Nephron (organoid): ENCODE data around the gene RABL2A.
A peak's percentile ranks its signal among the peaks of the same experiment; 100 is the strongest.
"Not testable (repeated sequence)": the region's sequence is repeated elsewhere in the genome, so short reads cannot be mapped to it uniquely, and the experiment has no call there.

Source experiments
- H3K27ac Mint-ChIP-seq, 3 experiments: 2 replicates each; pipeline ENCODE4 v1.8.0; 2020; ENCODE audit warnings: mixed read lengths in 3 of 3, mild to moderate bottlenecking in 2 of 3, moderate library complexity in 1 of 3
- H3K27me3 Mint-ChIP-seq: 2 replicates; pipeline ENCODE4 v1.8.0; 2021; ENCODE audit warnings: low read depth, mild to moderate bottlenecking, moderate library complexity, mixed read lengths
- H3K36me3 Mint-ChIP-seq: 2 replicates; pipeline ENCODE4 v1.8.0; 2020; ENCODE audit warnings: low read depth, mixed read lengths
- H3K4me1 Mint-ChIP-seq: 2 replicates; pipeline ENCODE4 v1.8.0; 2020; ENCODE audit warnings: mixed read lengths
- H3K4me3 Mint-ChIP-seq, 3 experiments: 2 replicates each; pipeline ENCODE4 v1.8.0; 2020; ENCODE audit warnings: mild to moderate bottlenecking in 3 of 3, mixed read lengths in 3 of 3, moderate library complexity in 2 of 3
- H3K9me3 Mint-ChIP-seq: 2 replicates; pipeline ENCODE4 v1.8.0; 2020; ENCODE audit warnings: mixed read lengths
- TF ChIP-seq, protein P1 (sequence below), 3 experiments: fragments of 200-600 bp; sonication (generic); IDR thresholded peaks; one replicate each; pipeline ENCODE4 v1.5.0; 2021; ENCODE audit warnings: antibody characterized with exemption in 3 of 3; ENCODE audit not compliant: unreplicated experiment in 3 of 3

The RABL2A gene

DNA sequence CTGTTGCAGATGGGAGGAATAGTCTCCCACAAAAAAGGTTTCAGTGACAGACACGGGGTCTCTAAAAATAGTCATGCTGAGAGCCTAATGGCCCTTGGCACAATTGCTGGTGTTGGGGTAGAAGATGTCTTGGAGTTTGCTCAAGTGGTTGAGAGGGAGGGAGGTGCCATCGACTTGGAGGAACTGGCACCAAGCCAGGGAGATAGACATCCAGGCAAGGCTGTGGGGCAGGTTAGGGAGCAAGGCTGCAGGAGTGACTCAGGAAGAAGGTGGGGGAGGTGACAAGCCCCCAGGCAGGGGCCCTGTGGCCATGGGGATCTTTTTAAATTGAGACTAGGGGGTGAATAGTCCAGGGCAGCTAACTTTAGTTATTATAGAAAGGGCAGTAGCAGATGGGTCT, 27.9 kb upstream of the RABL2A start:
- H3K4me1 Mint-ChIP-seq, H3K9me3 Mint-ChIP-seq, H3K36me3 Mint-ChIP-seq, H3K4me3 Mint-ChIP-seq, H3K27me3 Mint-ChIP-seq: not testable (repeated sequence)
- peak overlapping the region in 2 of 3 experiments; percentile 35 to 59 for H3K27ac Mint-ChIP-seq

DNA sequence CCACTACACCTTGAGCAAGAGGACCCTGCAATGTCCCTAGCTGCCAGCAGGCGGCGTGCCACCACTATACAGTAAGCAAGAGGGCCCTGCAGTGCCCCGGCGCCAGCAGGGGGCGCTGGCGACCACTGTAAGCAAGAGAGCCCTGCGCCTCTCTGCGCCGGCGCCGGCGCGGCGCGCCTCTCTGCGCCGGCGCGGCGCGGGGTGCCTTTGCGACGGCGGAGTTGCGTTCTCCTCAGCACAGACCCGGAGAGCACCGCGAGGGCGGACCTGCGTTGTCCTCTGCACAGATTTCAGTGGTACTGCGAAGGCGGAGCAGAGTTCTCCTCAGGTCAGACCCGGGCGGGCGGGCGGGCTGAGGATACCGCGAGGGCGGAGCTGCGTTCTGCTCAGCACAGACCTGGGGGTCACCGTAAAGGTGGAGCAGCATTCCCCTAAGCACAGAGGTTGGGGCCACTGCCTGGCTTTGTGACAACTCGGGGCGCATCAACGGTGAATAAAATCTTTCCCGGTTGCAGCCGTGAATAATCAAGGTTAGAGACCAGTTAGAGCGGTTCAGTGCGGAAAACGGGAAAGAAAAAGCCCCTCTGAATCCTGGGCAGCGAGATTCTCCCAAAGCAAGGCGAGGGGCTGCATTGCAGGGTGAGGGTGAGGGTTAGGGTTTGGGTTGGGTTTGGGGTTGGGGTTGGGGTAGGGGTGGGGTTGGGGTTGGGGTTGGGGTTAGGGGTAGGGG, 24.9 kb upstream of the RABL2A start:
- TF ChIP-seq, protein P1, sequence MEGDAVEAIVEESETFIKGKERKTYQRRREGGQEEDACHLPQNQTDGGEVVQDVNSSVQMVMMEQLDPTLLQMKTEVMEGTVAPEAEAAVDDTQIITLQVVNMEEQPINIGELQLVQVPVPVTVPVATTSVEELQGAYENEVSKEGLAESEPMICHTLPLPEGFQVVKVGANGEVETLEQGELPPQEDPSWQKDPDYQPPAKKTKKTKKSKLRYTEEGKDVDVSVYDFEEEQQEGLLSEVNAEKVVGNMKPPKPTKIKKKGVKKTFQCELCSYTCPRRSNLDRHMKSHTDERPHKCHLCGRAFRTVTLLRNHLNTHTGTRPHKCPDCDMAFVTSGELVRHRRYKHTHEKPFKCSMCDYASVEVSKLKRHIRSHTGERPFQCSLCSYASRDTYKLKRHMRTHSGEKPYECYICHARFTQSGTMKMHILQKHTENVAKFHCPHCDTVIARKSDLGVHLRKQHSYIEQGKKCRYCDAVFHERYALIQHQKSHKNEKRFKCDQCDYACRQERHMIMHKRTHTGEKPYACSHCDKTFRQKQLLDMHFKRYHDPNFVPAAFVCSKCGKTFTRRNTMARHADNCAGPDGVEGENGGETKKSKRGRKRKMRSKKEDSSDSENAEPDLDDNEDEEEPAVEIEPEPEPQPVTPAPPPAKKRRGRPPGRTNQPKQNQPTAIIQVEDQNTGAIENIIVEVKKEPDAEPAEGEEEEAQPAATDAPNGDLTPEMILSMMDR (IDR thresholded peaks at IDR 0.05; ENCODE audit: unreplicated experiment in 3 of 3): peak; percentile 16 to 40 (median 31)
- not testable (repeated sequence) for H3K36me3 Mint-ChIP-seq, H3K27ac Mint-ChIP-seq, H3K9me3 Mint-ChIP-seq, H3K27me3 Mint-ChIP-seq
- H3K4me1 Mint-ChIP-seq: peaks cover 11% of the 10 kb centered on the region
- peak overlapping the region; percentile 24 to 51 (median 40) for H3K4me3 Mint-ChIP-seq

DNA sequence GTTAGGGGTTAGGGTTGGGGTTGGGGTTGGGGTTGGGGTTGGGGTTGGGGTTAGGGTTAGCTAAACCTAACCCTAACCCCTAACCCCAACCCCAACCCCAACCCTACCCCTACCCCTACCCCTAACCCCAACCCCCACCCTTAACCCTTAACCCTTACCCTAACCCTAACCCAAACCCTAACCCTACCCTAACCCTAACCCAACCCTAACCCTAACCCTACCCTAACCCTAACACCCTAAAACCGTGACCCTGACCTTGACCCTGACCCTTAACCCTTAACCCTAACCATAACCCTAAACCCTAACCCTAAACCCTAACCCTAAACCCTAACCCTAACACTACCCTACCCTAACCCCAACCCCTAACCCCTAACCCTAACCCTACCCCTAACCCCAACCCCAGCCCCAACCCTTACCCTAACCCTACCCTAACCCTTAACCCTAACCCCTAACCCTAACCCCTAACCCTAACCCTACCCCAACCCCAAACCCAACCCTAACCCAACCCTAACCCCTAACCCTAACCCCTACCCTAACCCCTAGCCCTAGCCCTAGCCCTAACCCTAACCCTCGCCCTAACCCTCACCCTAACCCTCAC, 24.1 kb upstream of the RABL2A start:
- TF ChIP-seq, protein P1 (IDR thresholded peaks at IDR 0.05; ENCODE audit: unreplicated experiment in 3 of 3): no peak
- Mint-ChIP-seq H3K4me1 (peaks cover 11% of the 10 kb centered on the region), H3K9me3 (no peaks in the 10 kb centered on the region), H3K27ac (peak overlapping the region; percentile 98), H3K4me3 (peak overlapping the region; percentile 95 to 98 (median 97)), H3K36me3 (no peaks in the 10 kb centered on the region), H3K27me3 (no peaks in the 10 kb centered on the region)

DNA sequence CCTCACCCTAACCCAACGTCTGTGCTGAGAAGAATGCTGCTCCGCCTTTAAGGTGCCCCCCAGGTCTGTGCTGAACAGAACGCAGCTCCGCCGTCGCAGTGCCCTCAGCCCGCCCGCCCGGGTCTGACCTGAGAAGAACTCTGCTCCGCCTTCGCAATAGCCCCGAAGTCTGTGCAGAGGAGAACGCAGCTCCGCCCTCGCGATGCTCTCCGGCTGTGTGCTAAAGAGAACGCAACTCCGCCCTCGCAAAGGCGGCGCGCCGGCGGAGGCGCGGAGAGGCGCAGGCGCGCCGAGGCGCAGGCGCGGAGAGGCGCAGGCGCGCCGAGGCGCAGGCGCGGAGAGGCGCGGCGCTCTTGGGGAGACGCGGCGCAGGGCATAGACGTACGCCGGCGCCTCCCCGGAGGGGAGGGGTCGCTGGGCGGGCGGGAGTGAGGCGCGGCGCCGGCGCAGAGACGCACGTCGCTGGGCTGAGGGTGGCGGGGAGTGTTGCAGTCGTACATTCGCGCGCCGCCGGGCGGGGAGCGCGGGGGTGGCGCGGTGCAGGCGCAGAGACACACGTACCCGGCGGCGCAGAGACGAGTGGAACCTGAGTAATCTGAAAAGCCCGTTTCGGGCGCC, 23.5 kb upstream of the RABL2A start:
- H3K27me3 Mint-ChIP-seq, H3K36me3 Mint-ChIP-seq, H3K9me3 Mint-ChIP-seq: not testable (repeated sequence)
- Mint-ChIP-seq H3K4me1 (peaks cover 13% of the 10 kb centered on the region), H3K27ac (peak overlapping the region; percentile 98), H3K4me3 (peak overlapping the region; percentile 95 to 98 (median 97))

- not testable (repeated sequence) for H3K36me3 Mint-ChIP-seq, H3K27me3 Mint-ChIP-seq, H3K9me3 Mint-ChIP-seq
- peak overlapping the region; percentile 98 for H3K27ac Mint-ChIP-seq
- TF ChIP-seq, protein P1 (IDR thresholded peaks at IDR 0.05; ENCODE audit: unreplicated experiment in 3 of 3): peak; percentile 98 to 99 (median 99)
- H3K4me1 Mint-ChIP-seq: peaks cover 16% of the 10 kb centered on the region
- H3K4me3 Mint-ChIP-seq: peak overlapping the region; percentile 87 to 97 (median 95)
These were observed 23.0 kb upstream of the RABL2A start for GRCh38 chr2:113604085-113604477.

- not testable (repeated sequence) for H3K27me3 Mint-ChIP-seq, H3K36me3 Mint-ChIP-seq, H3K9me3 Mint-ChIP-seq
- Mint-ChIP-seq H3K4me3 (peak overlapping the region; percentile 87 to 97 (median 95)), H3K4me1 (peaks cover 13% of the 10 kb centered on the region), H3K27ac (peak overlapping the region in 2 of 3 experiments; percentile 98)
These were observed 22.4 kb upstream of the RABL2A start for GRCh38 chr2:113604661-113605060.

GRCh38 chr2:113606036-113606435, 21.0 kb upstream of the RABL2A start:
- H3K27me3 Mint-ChIP-seq, H3K9me3 Mint-ChIP-seq, H3K36me3 Mint-ChIP-seq: not testable (repeated sequence)
- peak overlapping the region in 2 of 3 experiments; percentile 43 to 60 for H3K4me3 Mint-ChIP-seq
- peaks cover 10% of the 10 kb centered on the region for H3K4me1 Mint-ChIP-seq
- H3K27ac Mint-ChIP-seq: peak overlapping the region; percentile 66 to 83 (median 77)

DNA sequence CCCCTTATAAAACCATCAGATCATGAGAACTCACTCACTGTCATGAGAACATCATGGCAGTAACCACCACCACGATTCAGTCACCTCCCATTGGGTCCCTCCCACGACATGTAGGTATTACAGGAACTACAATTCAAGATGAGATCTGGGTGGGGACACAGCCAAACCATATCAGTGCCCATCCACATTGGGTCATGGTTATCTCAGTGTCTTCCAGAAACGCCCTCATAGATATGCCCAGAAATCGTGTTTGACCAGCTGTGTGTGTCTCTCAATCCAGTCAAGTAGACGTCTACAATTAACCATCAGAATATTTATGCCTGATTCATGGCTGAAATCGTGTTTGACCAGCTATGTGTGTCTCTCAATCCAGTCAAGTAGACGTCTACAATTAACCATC, 17.2 kb upstream of the RABL2A start:
- not testable (repeated sequence) for H3K27me3 Mint-ChIP-seq, H3K4me3 Mint-ChIP-seq, H3K36me3 Mint-ChIP-seq, H3K27ac Mint-ChIP-seq, H3K9me3 Mint-ChIP-seq, H3K4me1 Mint-ChIP-seq

DNA sequence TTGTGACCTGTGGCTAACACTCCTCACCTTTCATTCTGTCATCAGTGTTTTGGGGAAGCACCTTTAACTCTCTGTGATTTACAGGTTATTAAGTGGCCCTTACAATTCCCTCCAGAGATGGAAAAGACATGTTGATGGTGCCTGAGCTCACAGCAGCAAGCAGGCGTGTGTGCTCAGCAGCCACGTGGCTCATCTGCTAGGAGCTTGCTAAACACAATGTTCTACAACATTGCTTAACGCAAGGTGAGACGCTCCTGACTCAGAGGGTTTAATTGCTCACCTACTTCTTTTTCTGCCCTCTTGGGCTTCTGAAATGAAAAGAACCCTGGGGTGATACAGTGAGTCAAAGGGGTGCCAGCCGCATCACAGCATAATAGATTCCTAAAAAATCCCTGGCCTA, 6.1 kb upstream of the RABL2A start:
- H3K4me3 Mint-ChIP-seq, H3K36me3 Mint-ChIP-seq, H3K9me3 Mint-ChIP-seq, H3K4me1 Mint-ChIP-seq, H3K27me3 Mint-ChIP-seq, H3K27ac Mint-ChIP-seq: not testable (repeated sequence)

- not testable (repeated sequence) for H3K27ac Mint-ChIP-seq, H3K27me3 Mint-ChIP-seq, H3K36me3 Mint-ChIP-seq, H3K4me1 Mint-ChIP-seq, H3K9me3 Mint-ChIP-seq
- peak overlapping the region in 2 of 3 experiments; percentile 41 to 48 for H3K4me3 Mint-ChIP-seq
These were observed 1.2 kb upstream of the RABL2A start for GRCh38 chr2:113625906-113626305.

DNA sequence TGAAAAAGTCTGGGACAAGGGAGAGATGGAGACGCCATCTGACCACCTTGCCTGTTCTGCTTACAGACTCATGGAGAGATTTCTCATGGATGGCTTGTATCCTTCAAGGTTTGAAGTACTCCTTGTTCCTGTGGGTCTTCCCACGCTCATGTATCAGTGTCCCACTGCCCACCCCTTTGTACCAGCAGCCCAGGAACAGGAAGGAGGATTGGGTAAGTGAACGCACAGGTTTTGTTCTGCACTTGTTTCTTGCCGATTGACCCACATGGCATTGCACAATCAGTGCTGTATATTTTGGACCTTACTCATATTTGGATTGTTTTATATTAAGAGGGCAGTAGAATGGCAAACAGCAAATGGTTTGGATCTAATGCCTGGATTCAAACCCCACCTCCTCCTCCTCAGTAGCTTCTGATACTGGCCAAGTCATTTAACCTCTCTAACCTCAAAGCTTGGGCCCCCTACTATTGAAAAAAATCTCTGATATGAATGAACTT, 5.8 kb downstream of the RABL2A start:
- not testable (repeated sequence) for H3K4me1 Mint-ChIP-seq, H3K9me3 Mint-ChIP-seq, H3K4me3 Mint-ChIP-seq, H3K27ac Mint-ChIP-seq, H3K27me3 Mint-ChIP-seq
- peaks cover 12% of the 10 kb centered on the region for H3K36me3 Mint-ChIP-seq

DNA sequence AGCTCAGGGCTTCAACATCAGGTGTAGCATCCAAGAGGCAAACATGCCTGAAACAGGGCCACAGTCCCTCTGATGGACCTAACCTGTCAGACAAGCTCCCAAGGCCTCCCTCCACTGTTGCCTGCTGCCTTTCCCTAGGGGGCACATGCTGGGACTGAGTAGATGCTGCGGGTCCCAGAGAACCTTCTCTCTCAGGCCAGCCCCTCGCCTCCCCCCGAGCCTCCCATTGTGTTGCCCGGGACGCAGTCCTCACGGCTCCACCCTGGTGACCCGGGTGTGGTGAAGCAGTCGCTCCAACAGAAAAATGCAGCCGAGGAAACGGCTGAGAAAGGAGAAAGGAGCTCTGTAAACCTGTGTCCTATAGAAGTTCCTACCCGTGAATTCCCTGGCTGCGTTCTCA, 8.3 kb downstream of the RABL2A start:
- H3K27ac Mint-ChIP-seq, H3K4me1 Mint-ChIP-seq, H3K4me3 Mint-ChIP-seq, H3K27me3 Mint-ChIP-seq, H3K9me3 Mint-ChIP-seq, H3K36me3 Mint-ChIP-seq: not testable (repeated sequence)
